IPS-18a (cell line): ENCODE data around the gene TCFL5.

Experiments used
- H3K27ac ChIP-seq: one replicate; pipeline ENCODE4 v1.5.1; 2013; ENCODE audit warnings: low read length
- H3K27me3 ChIP-seq: one replicate; pipeline ENCODE4 v1.6.1; 2013; ENCODE audit warnings: mild to moderate bottlenecking, low read length; ENCODE audit not compliant: control insufficient read depth, insufficient read depth
- H3K36me3 ChIP-seq: one replicate; pipeline ENCODE4 v1.6.1; 2013; ENCODE audit warnings: low read depth, low read length; ENCODE audit not compliant: control insufficient read depth
- H3K4me1 ChIP-seq: one replicate; pipeline ENCODE4 v1.6.1; 2013; ENCODE audit warnings: low read depth, low read length; ENCODE audit not compliant: control insufficient read depth
- H3K4me3 ChIP-seq: one replicate; pipeline ENCODE4 v1.5.1; 2013; ENCODE audit warnings: low read length
- H3K9ac ChIP-seq: one replicate; pipeline ENCODE4 v1.6.1; 2013; ENCODE audit warnings: mild to moderate bottlenecking, low read length, moderate library complexity
- H3K9me3 ChIP-seq: one replicate; pipeline ENCODE4 v1.6.1; 2013; ENCODE audit warnings: low read depth, low read length; ENCODE audit not compliant: control insufficient read depth

The TCFL5 gene

DNA sequence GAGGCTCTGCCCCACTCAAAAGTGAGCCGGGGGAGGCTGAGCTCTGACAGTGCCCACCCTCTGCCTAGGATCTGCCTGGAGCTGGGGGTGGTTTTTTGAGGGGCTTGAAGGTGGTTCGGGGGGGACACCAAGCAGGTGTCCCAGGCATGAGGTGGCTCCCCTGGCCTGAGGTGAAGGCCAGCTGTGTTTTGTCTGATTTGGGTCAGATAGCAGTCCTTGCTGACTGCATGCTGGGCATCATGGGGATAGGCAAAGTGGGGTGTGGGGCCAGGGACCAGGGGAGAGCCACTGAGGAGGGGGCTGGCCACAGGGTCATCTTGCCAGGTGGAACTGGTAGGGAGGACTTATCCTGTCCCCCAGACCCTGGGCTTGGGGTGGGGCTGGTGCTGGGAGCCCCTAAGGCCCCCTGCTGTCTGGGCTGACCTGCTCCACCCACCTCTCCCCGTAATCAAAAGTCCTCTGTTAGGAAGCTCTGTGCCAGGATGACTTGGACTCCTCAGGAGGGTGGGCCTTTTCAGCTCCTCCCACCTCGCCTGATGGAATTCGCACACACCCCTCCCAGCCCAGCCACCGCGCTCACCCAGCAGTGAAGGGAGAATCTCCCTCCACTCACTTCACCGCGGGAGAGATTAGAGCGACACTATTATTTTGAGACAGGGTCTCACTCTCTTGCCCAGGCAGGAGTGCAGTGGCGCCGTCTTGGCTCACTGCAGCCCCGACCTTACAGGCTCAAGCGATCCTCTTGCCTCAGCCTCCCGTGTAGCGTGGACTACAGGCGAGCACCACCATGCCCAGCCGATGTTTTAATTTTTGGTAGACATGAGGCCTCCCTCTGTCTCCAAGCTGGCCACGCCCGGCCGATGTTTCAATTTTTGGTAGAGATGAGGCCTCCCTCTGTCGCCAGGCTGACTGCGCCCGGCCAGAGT is 46.3 kb downstream of the TCFL5 start:
- Histone ChIP-seq H3K4me1 (peaks cover 11% of the 10 kb centered on the region), H3K27ac (no peak overlapping the region), H3K9me3 (no peaks in the 10 kb centered on the region), H3K36me3 (peaks cover 8% of the 10 kb centered on the region), H3K27me3 (peaks cover 24% of the 10 kb centered on the region), H3K4me3 (peak overlapping the region; percentile 74), H3K9ac (peak overlapping the region; percentile 67)

DNA sequence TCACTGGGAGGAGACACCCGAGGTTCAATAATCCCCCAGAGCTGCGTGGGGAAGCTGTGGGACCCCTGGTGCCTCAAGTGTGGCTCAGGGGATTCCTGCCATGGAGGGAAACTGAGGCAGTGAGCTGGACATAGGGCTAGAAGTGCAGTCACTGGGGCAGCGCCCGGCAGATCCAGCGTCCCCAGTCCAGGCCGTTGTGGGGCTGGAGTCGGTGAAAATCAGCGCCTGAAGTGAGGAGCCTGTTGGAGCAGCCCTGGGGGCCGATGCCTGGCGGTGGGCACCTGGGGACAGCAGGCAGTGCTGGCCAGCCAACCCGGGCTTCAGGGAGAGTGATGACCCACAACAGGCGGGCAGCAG is 46.9 kb downstream of the TCFL5 start:
- peaks cover 11% of the 10 kb centered on the region for H3K4me1 ChIP-seq
- no peak overlapping the region for H3K4me3 ChIP-seq
- no peak overlapping the region for H3K9ac ChIP-seq
- peaks cover 24% of the 10 kb centered on the region for H3K27me3 ChIP-seq
- H3K9me3 ChIP-seq, result no peaks in the 10 kb centered on the region
- H3K36me3 ChIP-seq, result peaks cover 10% of the 10 kb centered on the region
- no peak overlapping the region for H3K27ac ChIP-seq

DNA sequence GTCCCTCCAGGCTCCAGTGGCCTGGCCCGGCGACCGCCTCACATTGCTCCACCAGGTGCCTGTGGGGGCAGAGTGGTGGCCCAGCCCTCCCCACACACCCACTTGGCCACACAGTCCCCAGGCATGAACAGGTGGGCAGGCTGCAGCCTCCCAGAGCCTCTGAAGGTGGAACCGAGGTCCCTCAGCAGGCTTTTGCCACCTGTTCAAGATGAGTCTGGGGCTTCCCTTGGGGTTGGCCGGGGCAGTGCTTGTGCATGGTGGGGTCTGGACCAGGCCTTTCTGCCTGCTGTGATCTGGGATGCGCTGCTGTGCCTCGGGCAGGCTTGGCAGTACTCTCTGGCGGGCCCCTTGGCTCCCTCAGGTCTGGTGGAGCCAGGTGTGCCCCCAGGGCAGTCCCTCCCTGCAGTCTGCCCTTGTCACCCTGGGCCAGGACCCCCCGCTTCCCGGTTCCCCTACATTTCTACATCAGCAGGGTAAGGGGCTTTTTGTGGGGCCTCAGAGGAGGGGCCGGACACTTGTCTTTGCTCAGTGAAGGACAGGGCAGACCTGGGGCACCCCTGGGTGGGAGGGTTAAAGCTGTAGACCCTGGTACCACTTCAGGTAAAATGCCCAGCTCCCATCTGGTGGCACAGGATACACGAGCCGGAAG is 47.4 kb downstream of the TCFL5 start:
- H3K27ac ChIP-seq, result no peak overlapping the region
- no peak overlapping the region for H3K4me3 ChIP-seq
- peaks cover 15% of the 10 kb centered on the region for H3K36me3 ChIP-seq
- no peaks in the 10 kb centered on the region for H3K9me3 ChIP-seq
- H3K9ac ChIP-seq, result no peak overlapping the region
- peaks cover 11% of the 10 kb centered on the region for H3K4me1 ChIP-seq
- peaks cover 24% of the 10 kb centered on the region for H3K27me3 ChIP-seq

DNA sequence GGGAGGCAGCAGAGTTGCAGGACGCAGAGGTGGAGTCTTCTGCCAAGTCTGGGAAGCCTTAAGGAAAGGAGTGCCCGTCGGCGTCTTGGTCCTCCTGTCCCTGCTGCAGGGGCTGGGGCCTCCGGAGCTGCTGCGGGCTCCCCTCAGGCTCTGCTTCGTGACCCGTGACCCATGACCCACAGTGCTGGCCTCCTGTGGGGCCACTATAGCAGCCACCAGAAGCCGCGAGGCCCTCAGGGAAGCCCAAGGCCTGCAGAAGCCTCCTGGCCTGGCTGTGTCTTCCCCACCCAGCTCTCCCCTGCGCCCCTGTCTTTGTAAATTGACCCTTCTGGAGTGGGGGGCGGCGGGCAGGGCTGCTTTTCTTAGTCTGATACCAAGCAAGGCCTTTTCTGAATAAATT is 48.0 kb downstream of the TCFL5 start:
- Histone ChIP-seq H3K27me3 (peaks cover 24% of the 10 kb centered on the region), H3K27ac (no peak overlapping the region), H3K4me3 (no peak overlapping the region), H3K9ac (no peak overlapping the region), H3K4me1 (peaks cover 11% of the 10 kb centered on the region), H3K9me3 (no peaks in the 10 kb centered on the region), H3K36me3 (peaks cover 15% of the 10 kb centered on the region)

DNA sequence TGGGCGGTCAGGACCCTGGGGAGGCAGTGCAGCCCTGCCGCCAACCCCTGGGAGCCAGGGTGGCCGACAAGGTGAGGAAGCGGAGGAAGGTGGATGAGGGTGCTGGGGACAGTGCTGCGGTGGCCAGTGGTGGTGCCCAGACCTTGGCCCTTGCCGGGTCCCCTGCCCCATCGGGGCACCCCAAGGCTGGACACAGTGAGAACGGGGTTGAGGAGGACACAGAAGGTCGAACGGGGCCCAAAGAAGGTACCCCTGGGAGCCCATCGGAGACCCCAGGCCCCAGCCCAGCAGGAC is 48.8 kb downstream of the TCFL5 start:
- no peak overlapping the region for H3K9ac ChIP-seq
- peaks cover 11% of the 10 kb centered on the region for H3K4me1 ChIP-seq
- no peak overlapping the region for H3K27ac ChIP-seq
- H3K36me3 ChIP-seq, result peaks cover 15% of the 10 kb centered on the region
- peaks cover 21% of the 10 kb centered on the region for H3K27me3 ChIP-seq
- H3K4me3 ChIP-seq, result no peak overlapping the region
- no peaks in the 10 kb centered on the region for H3K9me3 ChIP-seq

DNA sequence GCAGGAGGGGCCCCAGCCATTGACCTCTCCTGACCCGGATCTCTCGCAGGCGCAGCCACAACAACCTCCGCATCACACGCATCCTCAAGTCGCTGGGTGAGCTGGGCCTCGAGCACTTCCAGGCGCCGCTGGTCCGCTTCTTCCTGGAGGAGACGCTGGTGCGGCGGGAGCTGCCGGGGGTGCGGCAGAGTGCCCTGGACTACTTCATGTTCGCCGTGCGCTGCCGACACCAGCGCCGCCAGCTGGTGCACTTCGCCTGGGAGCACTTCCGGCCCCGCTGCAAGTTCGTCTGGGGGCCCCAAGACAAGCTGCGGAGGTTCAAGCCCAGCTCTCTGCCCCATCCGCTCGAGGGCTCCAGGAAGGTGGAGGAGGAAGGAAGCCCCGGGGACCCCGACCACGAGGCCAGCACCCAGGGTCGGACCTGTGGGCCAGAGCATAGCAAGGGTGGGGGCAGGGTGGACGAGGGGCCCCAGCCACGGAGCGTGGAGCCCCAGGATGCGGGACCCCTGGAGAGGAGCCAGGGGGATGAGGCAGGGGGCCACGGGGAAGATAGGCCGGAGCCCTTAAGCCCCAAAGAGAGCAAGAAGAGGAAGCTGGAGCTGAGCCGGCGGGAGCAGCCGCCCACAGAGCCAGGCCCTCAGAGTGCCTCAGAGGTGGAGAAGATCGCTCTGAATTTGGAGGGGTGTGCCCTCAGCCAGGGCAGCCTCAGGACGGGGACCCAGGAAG is 49.3 kb downstream of the TCFL5 start:
- Histone ChIP-seq H3K27me3 (peaks cover 16% of the 10 kb centered on the region), H3K27ac (no peak overlapping the region), H3K4me1 (peaks cover 11% of the 10 kb centered on the region), H3K9me3 (no peaks in the 10 kb centered on the region), H3K36me3 (peaks cover 15% of the 10 kb centered on the region), H3K4me3 (no peak overlapping the region), H3K9ac (no peak overlapping the region)

DNA sequence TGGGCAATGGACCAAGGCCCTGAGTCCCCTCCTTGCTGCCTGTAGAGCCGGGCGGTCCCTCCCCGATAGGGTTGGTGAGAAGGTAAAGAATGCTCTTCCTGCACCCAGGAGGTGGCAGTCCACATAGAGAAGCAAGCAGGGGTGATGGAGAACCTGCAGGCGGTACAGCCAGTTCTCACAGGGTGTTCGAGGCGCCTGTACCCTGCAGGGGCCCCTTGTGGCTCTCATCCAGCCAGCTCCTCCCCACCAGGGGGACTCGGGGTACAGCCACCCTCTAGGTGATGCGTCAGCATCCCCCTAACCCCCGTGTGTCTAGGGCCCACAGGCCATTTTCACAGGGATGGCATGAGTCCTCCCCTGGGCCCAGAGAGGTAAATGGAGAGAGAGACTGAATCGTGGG is 49.9 kb downstream of the TCFL5 start:
- H3K9me3 ChIP-seq, result no peaks in the 10 kb centered on the region
- H3K4me3 ChIP-seq, result no peak overlapping the region
- peaks cover 11% of the 10 kb centered on the region for H3K4me1 ChIP-seq
- no peak overlapping the region for H3K9ac ChIP-seq
- H3K27ac ChIP-seq, result no peak overlapping the region
- peaks cover 15% of the 10 kb centered on the region for H3K36me3 ChIP-seq
- H3K27me3 ChIP-seq, result peaks cover 12% of the 10 kb centered on the region

DNA sequence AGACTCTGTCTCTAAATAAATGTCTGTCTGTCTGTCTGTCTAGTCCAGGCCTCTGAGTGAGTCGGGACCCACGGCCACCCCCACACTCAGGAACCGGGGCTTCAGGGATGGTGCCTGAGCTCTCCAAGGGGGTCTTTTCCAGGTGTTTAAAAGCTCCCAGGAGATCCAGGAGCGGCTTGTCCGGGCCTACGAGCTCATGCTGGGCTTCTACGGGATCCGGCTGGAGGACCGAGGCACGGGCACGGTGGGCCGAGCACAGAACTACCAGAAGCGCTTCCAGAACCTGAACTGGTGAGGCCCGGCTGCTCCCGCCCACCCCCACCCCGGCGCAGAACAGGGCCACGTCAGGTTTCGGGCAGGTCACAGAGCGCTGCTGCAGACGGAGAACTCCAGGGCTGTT is 50.3 kb downstream of the TCFL5 start:
- H3K9ac ChIP-seq, result no peak overlapping the region
- no peak overlapping the region for H3K4me3 ChIP-seq
- no peak overlapping the region for H3K27ac ChIP-seq
- H3K36me3 ChIP-seq, result peaks cover 15% of the 10 kb centered on the region
- peaks cover 8% of the 10 kb centered on the region for H3K27me3 ChIP-seq
- peaks cover 11% of the 10 kb centered on the region for H3K4me1 ChIP-seq
- H3K9me3 ChIP-seq, result no peaks in the 10 kb centered on the region

DNA sequence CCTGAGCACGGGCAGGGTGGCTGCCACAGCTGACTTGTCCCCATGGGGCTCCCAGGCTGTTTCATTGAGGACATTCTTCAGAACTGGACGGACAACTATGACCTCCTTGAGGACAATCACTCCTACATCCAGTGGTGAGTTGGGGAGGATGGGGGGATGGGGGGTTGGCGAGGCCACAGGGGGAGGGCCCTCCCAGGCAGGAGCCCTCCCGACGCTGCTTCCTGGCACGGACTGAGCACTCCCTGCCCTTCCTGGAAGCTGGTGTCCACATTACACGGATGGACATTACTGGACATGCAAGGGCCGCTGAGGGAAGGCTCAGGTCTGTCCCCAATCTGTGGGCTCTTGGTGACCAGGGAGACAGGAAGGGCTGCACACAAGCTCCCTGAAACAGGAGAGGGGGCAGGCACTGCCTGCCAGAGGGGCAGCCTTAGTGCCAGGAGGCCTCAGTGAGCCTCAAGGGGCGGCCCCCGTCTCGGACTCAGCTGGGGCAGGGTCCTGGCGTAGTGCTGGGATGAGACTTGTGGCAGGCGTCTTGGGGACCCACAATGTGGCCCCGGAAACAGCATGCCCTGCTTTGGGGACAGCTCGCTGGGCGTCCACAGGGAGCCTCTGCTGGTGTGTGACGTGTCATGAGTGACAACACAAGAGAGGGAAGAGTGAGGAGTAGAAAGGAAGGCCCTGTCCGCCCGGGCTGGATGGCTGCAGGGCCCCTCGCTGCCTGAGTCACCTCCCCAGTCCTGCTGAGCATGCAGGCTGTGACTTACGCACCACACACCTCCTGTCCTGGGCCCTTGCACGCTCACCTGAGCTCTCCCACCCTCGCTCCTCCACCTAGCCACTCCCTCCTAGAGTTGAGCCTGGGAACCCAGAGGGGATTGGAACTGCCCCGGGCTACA is 51.8 kb downstream of the TCFL5 start:
- Histone ChIP-seq H3K9me3 (no peaks in the 10 kb centered on the region), H3K9ac (no peak overlapping the region), H3K27ac (no peak overlapping the region), H3K4me1 (peaks cover under 1% of the 10 kb centered on the region), H3K36me3 (peaks cover 15% of the 10 kb centered on the region), H3K4me3 (no peak overlapping the region), H3K27me3 (no peaks in the 10 kb centered on the region)

DNA sequence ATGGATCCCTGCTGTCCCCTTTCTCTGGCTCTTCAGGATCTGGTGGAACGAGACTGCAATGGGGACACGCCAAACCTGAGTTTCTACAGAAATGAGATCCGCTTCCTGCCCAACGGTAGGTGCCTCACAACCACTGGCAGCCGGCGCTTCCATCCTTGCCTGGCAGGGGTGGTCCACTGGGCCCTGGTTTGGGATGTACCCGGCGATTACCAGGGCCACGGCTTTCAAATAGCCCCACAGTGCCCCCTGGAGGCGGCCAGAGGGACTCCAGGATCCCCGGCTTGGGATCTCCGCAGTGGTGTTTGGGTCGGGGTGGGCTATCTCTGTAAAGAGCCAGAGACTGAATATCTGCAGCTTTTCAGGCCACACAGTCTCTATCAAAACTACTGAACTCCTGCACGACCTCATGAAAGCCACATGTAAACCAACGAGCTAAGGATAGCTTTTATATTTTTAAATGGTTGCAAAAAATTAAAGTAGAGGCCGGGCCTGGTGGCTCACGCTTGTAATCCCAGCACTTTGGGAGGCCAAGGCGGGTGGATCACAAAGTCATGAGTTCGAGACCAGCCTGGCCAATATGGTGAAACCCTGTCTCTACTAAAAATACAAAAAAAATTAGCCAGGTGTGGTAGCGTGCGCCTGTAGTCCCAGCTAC is 53.3 kb downstream of the TCFL5 start:
- Histone ChIP-seq H3K4me3 (no peak overlapping the region), H3K9me3 (no peaks in the 10 kb centered on the region), H3K36me3 (peaks cover 15% of the 10 kb centered on the region), H3K27ac (no peak overlapping the region), H3K9ac (no peak overlapping the region), H3K27me3 (peaks cover 8% of the 10 kb centered on the region), H3K4me1 (no peaks in the 10 kb centered on the region)
